BE2C (cell line): ENCODE results near the gene DAAM1.

Experiments
- DNase-seq: peaks from one replicate; pipeline ENCODE4 v3.0.0-alpha.2; 2020
- H3K27me3 ChIP-seq: fragments of 250-450 bp; sonication (Bioruptor Pico); 2 replicates; pipeline ENCODE4 v1.5.1; 2020; ENCODE audit warnings: mild to moderate bottlenecking
- H3K36me3 ChIP-seq: fragments of 250-450 bp; sonication (Bioruptor Pico); 2 replicates; pipeline ENCODE4 v1.5.1; 2020; ENCODE audit warnings: mild to moderate bottlenecking
- H3K4me1 ChIP-seq: fragments of 250-450 bp; sonication (Bioruptor Pico); 2 replicates; pipeline ENCODE4 v1.5.1; 2020
- H3K4me3 ChIP-seq: 2 replicates; pipeline ENCODE4 v1.5.1; 2011; ENCODE audit warnings: low read depth, low read length
- H3K9me3 ChIP-seq: fragments of 250-450 bp; sonication (Bioruptor Pico); 2 replicates; pipeline ENCODE4 v1.5.1; 2020
- CTCF ChIP-seq: IDR thresholded peaks from 2 replicates; pipeline ENCODE4 v1.5.1; 2012; ENCODE audit warnings: mild to moderate bottlenecking, low read depth, low read length

The DAAM1 gene

GRCh38 chr14:59277659-59278058, 89.2 kb downstream of the DAAM1 start:
- H3K9me3 ChIP-seq = no peaks in the 10 kb centered on the region
- DNase-seq = no peak
- no peaks in the 10 kb centered on the region for H3K36me3 ChIP-seq
- no peaks in the 10 kb centered on the region for H3K27me3 ChIP-seq
- no peaks in the 10 kb centered on the region; the same call in 1 of the 2 replicates for H3K4me1 ChIP-seq
- no peak for TF ChIP-seq CTCF
- H3K4me3 ChIP-seq = no peak overlapping the region

GRCh38 chr14:59278111-59278510, 89.6 kb downstream of the DAAM1 start:
- Histone ChIP-seq H3K4me3 (no peak overlapping the region), H3K9me3 (no peaks in the 10 kb centered on the region), H3K27me3 (no peaks in the 10 kb centered on the region), H3K36me3 (no peaks in the 10 kb centered on the region), H3K4me1 (no peaks in the 10 kb centered on the region; the same call in 1 of the 2 replicates)
- no peak for TF ChIP-seq CTCF
- no peak for DNase-seq

- H3K4me3 ChIP-seq = no peak overlapping the region
- no peaks in the 10 kb centered on the region for H3K4me1 ChIP-seq
- no peaks in the 10 kb centered on the region for H3K9me3 ChIP-seq
- no peaks in the 10 kb centered on the region for H3K36me3 ChIP-seq
- TF ChIP-seq CTCF = no peak
- no peak for DNase-seq
- H3K27me3 ChIP-seq = no peaks in the 10 kb centered on the region
Observed at GRCh38 chr14:59280961-59281360, 92.5 kb downstream of the DAAM1 start.

- TF ChIP-seq CTCF = no peak
- H3K36me3 ChIP-seq = no peaks in the 10 kb centered on the region
- H3K9me3 ChIP-seq = no peaks in the 10 kb centered on the region
- DNase-seq = no peak
- H3K4me3 ChIP-seq = no peak overlapping the region
- no peaks in the 10 kb centered on the region for H3K4me1 ChIP-seq
- H3K27me3 ChIP-seq = no peaks in the 10 kb centered on the region
Observed at GRCh38 chr14:59281609-59282377, 93.3 kb downstream of the DAAM1 start.

- no peaks in the 10 kb centered on the region for H3K9me3 ChIP-seq
- no peak overlapping the region for H3K4me3 ChIP-seq
- no peak for DNase-seq
- TF ChIP-seq CTCF = no peak
- H3K4me1 ChIP-seq = no peaks in the 10 kb centered on the region
- no peaks in the 10 kb centered on the region for H3K27me3 ChIP-seq
- H3K36me3 ChIP-seq = no peaks in the 10 kb centered on the region
Observed at GRCh38 chr14:59282378-59282765, 93.9 kb downstream of the DAAM1 start.

GRCh38 chr14:59283361-59283760, 94.9 kb downstream of the DAAM1 start:
- no peaks in the 10 kb centered on the region for H3K4me1 ChIP-seq

More at GRCh38 chr14:59283361-59283760, 94.9 kb downstream of the DAAM1 start:
- no peaks in the 10 kb centered on the region for H3K27me3 ChIP-seq
- H3K9me3 ChIP-seq = no peaks in the 10 kb centered on the region
- TF ChIP-seq CTCF = no peak
- no peaks in the 10 kb centered on the region for H3K36me3 ChIP-seq
- H3K4me3 ChIP-seq = no peak overlapping the region
- no peak for DNase-seq
